Neural progenitor cell (in vitro differentiated cells): ENCODE data around the gene PAXX. TPM values are rescaled to one million over a fixed set of nuclear protein-coding genes. Genes with fewer than 3 reads are reported as not detected.

ENCODE experiments used
- DNase-seq: peaks from one replicate; pipeline ENCODE4 v3.0.0-alpha.2; 2016; ENCODE audit warnings: low spot score
- H2AFZ ChIP-seq: fragments of 200-600 bp; sonication (generic); replicated peaks from 2 replicates; pipeline ENCODE4 v1.6.1; 2016; ENCODE audit warnings: antibody characterized with exemption
- H3F3A ChIP-seq: fragments of 200-600 bp; sonication (generic); 2 replicates; pipeline ENCODE4 v1.6.1; 2016; ENCODE audit warnings: antibody characterized with exemption, low read depth
- H3K27ac ChIP-seq: fragments of 200-600 bp; sonication (generic); 2 replicates; pipeline ENCODE4 v1.5.1; 2016; ENCODE audit warnings: mild to moderate bottlenecking
- H3K27me3 ChIP-seq: fragments of 200-600 bp; sonication (generic); 2 replicates; pipeline ENCODE4 v1.6.1; 2016; ENCODE audit warnings: mild to moderate bottlenecking, moderate library complexity
- H3K36me3 ChIP-seq: fragments of 200-600 bp; sonication (generic); 2 replicates; pipeline ENCODE4 v1.5.1; 2016
- H3K4me1 ChIP-seq: fragments of 200-600 bp; sonication (generic); 2 replicates; pipeline ENCODE4 v1.6.1; 2016; ENCODE audit warnings: mixed run types
- H3K4me2 ChIP-seq: fragments of 200-600 bp; sonication (generic); 2 replicates; pipeline ENCODE4 v1.6.1; 2016
- H3K4me3 ChIP-seq: fragments of 200-600 bp; sonication (generic); 2 replicates; pipeline ENCODE4 v1.5.1; 2016
- H3K79me2 ChIP-seq: fragments of 200-600 bp; sonication (generic); 2 replicates; pipeline ENCODE4 v1.6.1; 2016; ENCODE audit warnings: low read depth
- H3K9ac ChIP-seq: fragments of 200-600 bp; sonication (generic); 2 replicates; pipeline ENCODE4 v1.6.1; 2016
- H3K9me3 ChIP-seq: fragments of 200-600 bp; sonication (generic); 2 replicates; pipeline ENCODE4 v1.5.1; 2016; ENCODE audit warnings: low read depth
- H4K20me1 ChIP-seq: fragments of 200-600 bp; sonication (generic); 2 replicates; pipeline ENCODE4 v1.6.1; 2016; ENCODE audit warnings: low read depth
- H3K27ac Mint-ChIP-seq: 3 replicates; pipeline ENCODE4 v1.8.0; 2021; ENCODE audit warnings: mixed read lengths
- H3K27me3 Mint-ChIP-seq: 2 replicates; pipeline ENCODE4 v1.8.0; 2022; ENCODE audit warnings: low read depth, mild to moderate bottlenecking, inconsistent platforms, moderate library complexity, mixed read lengths; ENCODE audit not compliant: insufficient read depth
- H3K36me3 Mint-ChIP-seq: 3 replicates; pipeline ENCODE4 v1.8.0; 2021; ENCODE audit warnings: mixed read lengths
- H3K4me1 Mint-ChIP-seq: 3 replicates; pipeline ENCODE4 v1.8.0; 2021; ENCODE audit warnings: mixed read lengths
- H3K4me3 Mint-ChIP-seq: 3 replicates; pipeline ENCODE4 v1.8.0; 2021; ENCODE audit warnings: mild to moderate bottlenecking, moderate library complexity, mixed read lengths
- H3K9me3 Mint-ChIP-seq: 3 replicates; pipeline ENCODE4 v1.8.0; 2020; ENCODE audit warnings: mixed read lengths
- EZH2 ChIP-seq: fragments of 200-600 bp; sonication (generic); IDR thresholded peaks from 2 replicates; pipeline ENCODE4 v1.6.1; 2017; ENCODE audit warnings: antibody characterized with exemption, mild to moderate bottlenecking, moderate library complexity
- EZH2phosphoT487 ChIP-seq: fragments of 200-600 bp; sonication (generic); IDR thresholded peaks from 2 replicates; pipeline ENCODE4 v1.6.1; 2017; ENCODE audit warnings: antibody characterized with exemption
- total RNA-seq: library from RNA; depleted of rRNA; stranded (reverse); fragments of >200 nt; gene quantifications from 2 replicates; pipeline ENCODE4 v1.2.3, GENCODE V29; 2015; ENCODE audit warnings: low replicate concordance
- TF ChIP-seq, protein P1 (sequence below): fragments of 200-600 bp; sonication (generic); IDR thresholded peaks from 2 replicates; pipeline ENCODE4 v1.5.1; 2017; ENCODE audit warnings: antibody characterized with exemption, mild to moderate bottlenecking

Gene PAXX
- total RNA-seq, 1 donor from 2014 or later, result 31.5 TPM

DNA sequence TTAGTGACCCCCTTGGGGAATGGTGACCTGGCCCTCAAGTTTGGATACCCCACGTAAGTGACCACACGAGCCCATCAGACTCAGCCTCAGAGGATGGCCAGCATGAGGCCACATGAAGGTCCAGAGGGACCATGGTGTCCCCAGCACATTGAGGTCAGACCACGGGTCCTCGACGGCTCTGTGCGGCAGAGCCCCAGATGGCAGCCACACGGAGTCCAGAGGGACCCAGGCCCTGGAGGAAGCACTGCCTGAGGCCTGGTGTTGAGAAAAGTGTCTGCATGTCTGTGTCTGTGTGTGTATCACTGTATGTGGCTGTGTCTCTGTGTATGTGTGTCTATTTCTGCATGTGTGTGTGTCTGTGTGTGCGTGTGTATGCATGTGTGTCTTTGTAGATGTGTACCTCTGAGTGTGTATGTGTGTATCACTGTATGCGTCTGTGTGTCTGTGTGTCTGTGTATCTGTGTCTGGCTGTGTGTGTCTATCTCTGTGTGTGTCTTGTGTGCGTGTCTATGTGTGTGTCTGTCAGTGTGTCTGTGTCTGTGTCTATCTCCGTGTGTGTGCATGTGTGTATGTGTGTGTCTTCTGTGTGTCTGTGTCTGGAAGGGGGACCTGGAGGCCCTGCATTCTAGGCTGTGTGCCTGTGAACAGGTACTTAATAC lies 8.4 kb upstream of the PAXX start:
- peaks cover 10% of the 10 kb centered on the region for H3F3A ChIP-seq
- no peak overlapping the region for H2AFZ ChIP-seq
- no peak overlapping the region for H3K27ac ChIP-seq
- no peaks in the 10 kb centered on the region for H3K79me2 ChIP-seq
- no peaks in the 10 kb centered on the region for H3K9me3 ChIP-seq
- TF ChIP-seq, protein P1, sequence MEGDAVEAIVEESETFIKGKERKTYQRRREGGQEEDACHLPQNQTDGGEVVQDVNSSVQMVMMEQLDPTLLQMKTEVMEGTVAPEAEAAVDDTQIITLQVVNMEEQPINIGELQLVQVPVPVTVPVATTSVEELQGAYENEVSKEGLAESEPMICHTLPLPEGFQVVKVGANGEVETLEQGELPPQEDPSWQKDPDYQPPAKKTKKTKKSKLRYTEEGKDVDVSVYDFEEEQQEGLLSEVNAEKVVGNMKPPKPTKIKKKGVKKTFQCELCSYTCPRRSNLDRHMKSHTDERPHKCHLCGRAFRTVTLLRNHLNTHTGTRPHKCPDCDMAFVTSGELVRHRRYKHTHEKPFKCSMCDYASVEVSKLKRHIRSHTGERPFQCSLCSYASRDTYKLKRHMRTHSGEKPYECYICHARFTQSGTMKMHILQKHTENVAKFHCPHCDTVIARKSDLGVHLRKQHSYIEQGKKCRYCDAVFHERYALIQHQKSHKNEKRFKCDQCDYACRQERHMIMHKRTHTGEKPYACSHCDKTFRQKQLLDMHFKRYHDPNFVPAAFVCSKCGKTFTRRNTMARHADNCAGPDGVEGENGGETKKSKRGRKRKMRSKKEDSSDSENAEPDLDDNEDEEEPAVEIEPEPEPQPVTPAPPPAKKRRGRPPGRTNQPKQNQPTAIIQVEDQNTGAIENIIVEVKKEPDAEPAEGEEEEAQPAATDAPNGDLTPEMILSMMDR, result no peak
- TF ChIP-seq EZH2phosphoT487 (no peak), EZH2 (no peak)
- H4K20me1 ChIP-seq, result no peaks in the 10 kb centered on the region
- peaks cover 29% of the 10 kb centered on the region for H3K27me3 ChIP-seq
- H3K4me3 Mint-ChIP-seq, result peak overlapping the region; percentile 1
- H3K36me3 ChIP-seq, result no peaks in the 10 kb centered on the region
- peak overlapping the region; percentile 8 for H3K27ac Mint-ChIP-seq
- peaks cover 12% of the 10 kb centered on the region for H3K4me1 Mint-ChIP-seq
- peaks cover 9% of the 10 kb centered on the region for H3K4me1 ChIP-seq
- no peaks in the 10 kb centered on the region for H3K36me3 Mint-ChIP-seq
- H3K9me3 Mint-ChIP-seq, result no peaks in the 10 kb centered on the region
- no peak overlapping the region for H3K4me2 ChIP-seq
- peaks cover 5% of the 10 kb centered on the region for H3K27me3 Mint-ChIP-seq
- H3K9ac ChIP-seq, result no peak overlapping the region
- DNase-seq, result no peak
- H3K4me3 ChIP-seq, result no peak overlapping the region

DNA sequence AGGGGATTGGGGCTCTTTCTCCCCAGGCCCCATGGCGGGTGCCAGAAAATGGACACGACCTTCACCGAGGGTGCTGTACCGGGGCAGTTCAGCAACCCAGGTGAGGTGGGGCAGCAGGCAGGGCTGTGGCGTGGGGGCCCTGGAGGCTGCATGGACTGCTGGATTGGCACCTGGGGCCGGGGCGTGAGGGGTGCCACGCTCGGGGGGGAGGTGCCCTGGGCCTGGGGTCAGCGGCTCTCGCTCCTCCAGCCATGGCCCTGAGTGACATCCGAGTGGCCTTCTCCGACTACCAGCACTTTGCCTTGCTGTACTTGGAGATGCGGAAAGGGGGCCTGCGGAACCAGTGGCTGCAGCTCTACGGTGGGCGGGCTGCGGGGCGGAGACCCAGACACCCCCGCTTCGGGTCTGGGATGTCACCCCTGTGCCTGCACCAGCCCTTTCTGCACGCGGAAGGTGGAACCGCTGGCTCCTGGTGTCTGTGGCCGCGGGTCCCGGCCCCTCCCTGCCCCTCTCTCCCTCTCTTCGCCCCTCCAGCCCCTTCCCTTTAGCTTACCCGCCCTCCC lies 7.7 kb upstream of the PAXX start:
- no peaks in the 10 kb centered on the region for H3K9me3 Mint-ChIP-seq
- no peak for DNase-seq
- peaks cover 29% of the 10 kb centered on the region for H3K27me3 ChIP-seq
- no peaks in the 10 kb centered on the region for H3K36me3 ChIP-seq
- H3K4me3 Mint-ChIP-seq, result no peak overlapping the region
- H3K27ac ChIP-seq, result no peak overlapping the region
- H3K36me3 Mint-ChIP-seq, result no peaks in the 10 kb centered on the region
- peak overlapping the region; percentile 67 for H3K4me2 ChIP-seq
- no peak overlapping the region for H2AFZ ChIP-seq
- peaks cover 9% of the 10 kb centered on the region for H3K4me1 ChIP-seq
- H3F3A ChIP-seq, result peaks cover 4% of the 10 kb centered on the region
- H3K9me3 ChIP-seq, result no peaks in the 10 kb centered on the region
- H3K4me1 Mint-ChIP-seq, result peaks cover 12% of the 10 kb centered on the region
- no peaks in the 10 kb centered on the region for H4K20me1 ChIP-seq
- TF ChIP-seq EZH2, result no peak
- TF ChIP-seq EZH2phosphoT487, result no peak
- TF ChIP-seq, protein P1, result no peak
- no peak overlapping the region for H3K9ac ChIP-seq
- H3K79me2 ChIP-seq, result no peaks in the 10 kb centered on the region
- H3K27ac Mint-ChIP-seq, result no peak overlapping the region
- peaks cover 4% of the 10 kb centered on the region for H3K27me3 Mint-ChIP-seq
- H3K4me3 ChIP-seq, result no peak overlapping the region

DNA sequence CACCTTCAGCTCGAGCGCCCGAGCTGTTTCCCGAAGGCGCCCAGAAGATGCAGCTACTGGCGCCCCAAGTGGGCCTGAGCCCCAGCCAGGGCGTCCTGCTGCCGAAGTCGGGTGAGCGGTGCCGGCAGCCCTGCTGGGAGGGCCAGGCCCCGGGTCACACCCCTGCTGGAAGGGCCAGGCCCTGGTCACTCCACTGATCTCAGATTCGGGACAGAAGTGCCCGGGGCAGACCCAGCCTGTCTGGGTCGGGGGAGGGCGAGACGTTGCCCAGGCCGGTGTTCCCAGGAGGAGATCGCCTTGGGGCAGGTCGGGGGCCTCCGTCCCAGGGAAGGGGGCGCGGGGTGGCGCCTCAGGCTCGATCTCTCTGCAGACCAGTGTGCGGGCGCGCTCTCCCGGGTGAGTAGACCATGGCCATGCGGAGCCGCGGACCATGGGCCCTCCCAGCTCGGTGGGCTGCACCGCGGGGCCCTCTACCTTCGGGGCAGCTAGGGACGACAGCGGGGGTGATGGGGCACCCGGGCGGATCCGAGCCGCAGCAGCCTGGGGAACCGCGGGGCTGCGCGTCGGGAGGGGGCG lies 7.1 kb upstream of the PAXX start:
- H3K27me3 ChIP-seq, result peaks cover 29% of the 10 kb centered on the region
- H3K36me3 Mint-ChIP-seq, result no peaks in the 10 kb centered on the region
- no peaks in the 10 kb centered on the region for H3K9me3 Mint-ChIP-seq
- no peak for DNase-seq
- peak overlapping the region; percentile 67 for H3K4me2 ChIP-seq
- H3K4me1 ChIP-seq, result peaks cover 13% of the 10 kb centered on the region
- H3K4me3 ChIP-seq, result peak overlapping the region; percentile 25
- H3K27me3 Mint-ChIP-seq, result peaks cover 4% of the 10 kb centered on the region
- H3K27ac Mint-ChIP-seq, result no peak overlapping the region
- TF ChIP-seq EZH2phosphoT487 (no peak), EZH2 (peak; percentile 39)
- TF ChIP-seq, protein P1, result no peak
- no peak overlapping the region for H3K27ac ChIP-seq
- H3K79me2 ChIP-seq, result no peaks in the 10 kb centered on the region
- no peaks in the 10 kb centered on the region for H3K36me3 ChIP-seq
- H3K4me1 Mint-ChIP-seq, result peaks cover 17% of the 10 kb centered on the region
- no peak overlapping the region for H2AFZ ChIP-seq
- H3K9me3 ChIP-seq, result no peaks in the 10 kb centered on the region
- no peaks in the 10 kb centered on the region for H4K20me1 ChIP-seq
- H3F3A ChIP-seq, result peaks cover 7% of the 10 kb centered on the region
- no peak overlapping the region for H3K9ac ChIP-seq
- H3K4me3 Mint-ChIP-seq, result no peak overlapping the region
